GM10266 (cell line): ENCODE results near the gene ERBIN.

Source experiments
- DNase-seq: peaks from one replicate; pipeline ENCODE4 v3.0.0; 2012; ENCODE audit errors: extremely low spot score
- CTCF ChIP-seq: IDR thresholded peaks from 2 replicates; pipeline ENCODE4 v1.5.1; 2012; ENCODE audit warnings: mild to moderate bottlenecking, low read depth; ENCODE audit not compliant: control insufficient read depth, insufficient read depth; ENCODE audit errors: missing control alignments

Gene ERBIN

GRCh38 chr5:65992630-65993029 lies 66.3 kb downstream of the ERBIN start:
- DNase-seq, result no peak
- TF ChIP-seq CTCF, result no peak

GRCh38 chr5:65994117-65994786 lies 67.9 kb downstream of the ERBIN start:
- TF ChIP-seq CTCF, result no peak
- DNase-seq, result no peak

DNA sequence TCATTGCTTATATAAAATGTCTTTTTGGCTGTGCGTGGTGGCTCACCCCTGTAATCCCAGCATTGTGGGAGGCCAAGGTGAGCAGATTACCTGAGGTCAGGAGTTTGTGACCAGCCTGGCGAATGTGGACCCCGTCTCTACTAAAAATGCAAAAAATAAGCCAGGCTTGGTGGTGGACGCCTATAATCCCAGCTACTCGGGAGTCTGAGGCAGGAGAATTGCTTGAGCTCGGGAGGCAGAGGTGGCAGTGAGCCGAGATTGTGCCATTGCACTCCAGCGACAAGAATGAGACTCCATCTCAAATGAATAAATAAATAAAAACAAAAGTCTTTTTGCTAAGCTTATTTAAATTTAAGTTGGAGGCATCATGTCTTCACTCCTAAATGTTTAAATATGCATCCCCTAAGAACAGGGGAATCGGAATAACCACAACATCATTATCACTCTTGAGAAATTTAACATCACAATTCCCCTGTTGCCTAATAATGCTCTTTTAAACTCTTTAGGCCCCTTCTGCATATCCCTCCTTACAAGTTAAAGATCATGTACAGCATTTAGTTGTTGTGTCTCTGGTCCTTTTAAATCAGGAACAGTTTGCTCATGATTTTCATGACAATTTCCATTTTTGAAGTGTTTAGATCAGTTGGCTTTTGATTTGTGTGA lies 72.8 kb downstream of the ERBIN start:
- no peak for DNase-seq
- no peak for TF ChIP-seq CTCF

- TF ChIP-seq CTCF, result no peak
- DNase-seq, result no peak
These were observed 75.6 kb downstream of the ERBIN start for GRCh38 chr5:66001952-66002351.

GRCh38 chr5:66002415-66002814 lies 76.0 kb downstream of the ERBIN start:
- no peak for TF ChIP-seq CTCF
- DNase-seq, result no peak

GRCh38 chr5:66004216-66004615 lies 77.8 kb downstream of the ERBIN start:
- no peak for TF ChIP-seq CTCF
- DNase-seq, result no peak

- no peak for TF ChIP-seq CTCF
- DNase-seq, result no peak
These were observed 82.9 kb downstream of the ERBIN start for GRCh38 chr5:66009277-66009676.
